Prostate gland (tissue), 2 donors: ENCODE measurements around the gene PTX4. TPM values are rescaled to one million over a fixed set of nuclear protein-coding genes. Genes with fewer than 3 reads are reported as not detected.

Experiments used
- DNase-seq: peaks from one replicate; pipeline ENCODE4 v3.0.0-alpha.2; 2019; ENCODE audit warnings: low spot score
- H3K27ac ChIP-seq, 2 donors: fragments of 200-600 bp; sonication (generic); 2 replicates each; pipeline ENCODE4 v1.5.1; 2017 to 2019
- H3K27me3 ChIP-seq: fragments of 200-600 bp; sonication (generic); replicated peaks from 2 replicates; pipeline ENCODE4 v1.5.1; 2019; ENCODE audit not compliant: insufficient read depth
- H3K36me3 ChIP-seq, 2 donors: fragments of 200-600 bp; sonication (generic); 1 replicate in 1 of 2; 2 replicates in 1 of 2; pipeline versions ENCODE4 v1.5.1 to v1.8.1; 2017 to 2019
- H3K4me1 ChIP-seq: fragments of 200-600 bp; sonication (generic); replicated peaks from 2 replicates; pipeline ENCODE4 v1.5.1; 2019
- H3K4me3 ChIP-seq, 2 donors: fragments of 200-600 bp; sonication (generic); 2 replicates each; pipeline ENCODE4 v1.5.1; 2017 to 2019
- H3K9me3 ChIP-seq: fragments of 200-600 bp; sonication (generic); 2 replicates; pipeline ENCODE4 v1.5.1; 2017
- POLR2A ChIP-seq: fragments of 450-650 bp; IDR thresholded peaks from one replicate; pipeline ENCODE4 v1.6.1; 2016; ENCODE audit warnings: antibody characterized with exemption, mild to moderate bottlenecking
- POLR2AphosphoS5 ChIP-seq: sonication (generic); formaldehyde crosslinking; IDR thresholded peaks from one replicate; pipeline ENCODE4 v1.6.1; 2017; ENCODE audit warnings: antibody characterized with exemption
- whole genome bisulfite sequencing: methylation state at CpG from one replicate; pipeline ENCODE4 v1.1.5; 2018; 5-methylcytosine and 5-hydroxymethylcytosine counted together
- intact Hi-C: fragments of 100-400 bp; cut with DNase I; formaldehyde crosslinking; loops from one replicate; pipeline ENCODE4 v1.14.2; 2022
- total RNA-seq, 2 donors: library from RNA; depleted of rRNA; stranded (reverse); fragments of >200 nt; gene quantifications; one replicate each; pipeline ENCODE4 v1.1.0, GENCODE V29; 2016
- TF ChIP-seq, protein P1 (sequence below), 4 experiments: fragments of 200-600 bp in 2 of 4; fragments of 450-650 bp in 2 of 4; sonication (generic) in 2 of 4; IDR thresholded peaks; 1 replicate in 3 of 4; 2 replicates in 1 of 4; pipeline ENCODE4 v1.5.1; 2016 to 2019; ENCODE audit warnings: antibody characterized with exemption in 4 of 4, mild to moderate bottlenecking in 2 of 4, moderate library complexity in 2 of 4

The PTX4 gene
- total RNA-seq, 2 donors from 2014 or later, result 2.2 TPM; not detected in 1

DNA sequence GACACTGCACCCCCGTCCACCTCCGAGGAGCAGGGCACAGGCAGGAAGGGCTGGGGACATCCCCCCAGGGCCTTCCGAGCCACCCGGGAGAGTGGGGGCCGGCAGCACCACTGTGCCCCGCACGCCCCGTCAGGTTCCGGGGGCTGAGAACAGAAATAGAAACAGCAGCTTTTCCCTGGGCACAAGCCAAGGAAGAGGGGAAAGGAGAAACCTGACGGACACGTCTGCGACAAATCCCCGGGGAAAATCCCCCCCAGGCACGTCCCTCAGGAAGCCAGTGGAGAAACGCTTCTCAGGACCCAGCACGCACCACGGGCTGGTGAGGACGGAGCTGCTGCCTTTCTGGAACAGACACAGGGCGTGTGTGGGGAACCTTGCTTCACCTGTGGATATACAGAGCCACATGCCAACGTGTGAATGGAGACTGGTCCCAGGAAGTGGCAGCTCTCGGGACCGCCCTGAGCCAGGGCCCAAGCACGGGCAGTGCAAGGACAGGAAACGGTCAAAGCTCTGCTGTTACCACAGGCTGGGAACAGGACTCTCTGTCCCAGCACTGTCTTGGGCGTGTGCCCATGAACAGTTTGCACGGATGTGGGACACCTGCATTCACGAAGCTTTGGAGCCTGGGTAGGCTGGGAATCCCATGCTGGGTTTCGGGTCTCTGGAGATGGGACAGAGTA lies 43.5 kb upstream of the PTX4 start:
- H3K27ac ChIP-seq, result peak overlapping the region; percentile 81 to 87
- intact Hi-C loops, result loop anchor here (5.0 kb wide), 1 partner anchor 80 kb away; the partner anchor contains the start of genes CRAMP1 and IFT140
- H3K9me3 ChIP-seq, result no peaks in the 10 kb centered on the region
- TF ChIP-seq, protein P1, sequence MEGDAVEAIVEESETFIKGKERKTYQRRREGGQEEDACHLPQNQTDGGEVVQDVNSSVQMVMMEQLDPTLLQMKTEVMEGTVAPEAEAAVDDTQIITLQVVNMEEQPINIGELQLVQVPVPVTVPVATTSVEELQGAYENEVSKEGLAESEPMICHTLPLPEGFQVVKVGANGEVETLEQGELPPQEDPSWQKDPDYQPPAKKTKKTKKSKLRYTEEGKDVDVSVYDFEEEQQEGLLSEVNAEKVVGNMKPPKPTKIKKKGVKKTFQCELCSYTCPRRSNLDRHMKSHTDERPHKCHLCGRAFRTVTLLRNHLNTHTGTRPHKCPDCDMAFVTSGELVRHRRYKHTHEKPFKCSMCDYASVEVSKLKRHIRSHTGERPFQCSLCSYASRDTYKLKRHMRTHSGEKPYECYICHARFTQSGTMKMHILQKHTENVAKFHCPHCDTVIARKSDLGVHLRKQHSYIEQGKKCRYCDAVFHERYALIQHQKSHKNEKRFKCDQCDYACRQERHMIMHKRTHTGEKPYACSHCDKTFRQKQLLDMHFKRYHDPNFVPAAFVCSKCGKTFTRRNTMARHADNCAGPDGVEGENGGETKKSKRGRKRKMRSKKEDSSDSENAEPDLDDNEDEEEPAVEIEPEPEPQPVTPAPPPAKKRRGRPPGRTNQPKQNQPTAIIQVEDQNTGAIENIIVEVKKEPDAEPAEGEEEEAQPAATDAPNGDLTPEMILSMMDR (IDR thresholded peaks at IDR 0.05), result no peak
- TF ChIP-seq POLR2A, result peak; percentile 5
- TF ChIP-seq POLR2AphosphoS5, result peak; percentile 91
- H3K27me3 ChIP-seq, result no peaks in the 10 kb centered on the region
- peaks cover 0 to 3% of the 10 kb centered on the region in 2 donors for H3K36me3 ChIP-seq
- no peaks in the 10 kb centered on the region for H3K4me1 ChIP-seq
- whole genome bisulfite sequencing, result 9% methylated on average over 28 of the region's 28 CpGs
- DNase-seq, result peak; percentile 85
- peak overlapping the region in 1 of 2 donors; percentile 2 for H3K4me3 ChIP-seq

DNA sequence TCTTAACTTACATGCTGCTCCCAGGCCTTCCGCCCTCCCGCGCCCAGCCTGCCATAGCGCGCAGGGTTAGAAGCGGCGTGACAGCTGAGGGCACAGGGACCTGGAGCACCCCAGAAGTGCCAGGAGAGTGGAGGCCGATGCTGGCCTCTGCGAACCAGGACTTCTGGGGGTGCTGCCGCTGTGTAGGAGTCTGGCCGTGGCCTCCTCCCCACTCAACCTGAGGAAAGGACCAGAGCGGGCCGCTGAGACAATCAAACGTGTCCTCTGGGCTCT lies 42.8 kb upstream of the PTX4 start:
- H3K27me3 ChIP-seq, result no peaks in the 10 kb centered on the region
- WGBS, result 77% methylated on average over 12 of the region's 14 CpGs
- TF ChIP-seq POLR2AphosphoS5 (no peak), POLR2A (no peak)
- TF ChIP-seq, protein P1 (IDR thresholded peaks at IDR 0.05), result no peak
- no peaks in the 10 kb centered on the region for H3K4me1 ChIP-seq
- DNase-seq, result no peak
- no peaks in the 10 kb centered on the region for H3K9me3 ChIP-seq
- no peak overlapping the region for H3K4me3 ChIP-seq
- H3K27ac ChIP-seq, result peak overlapping the region; percentile 81 to 87
- intact Hi-C loops, result loop anchor here (5.0 kb wide), 1 partner anchor 81 kb away; the partner anchor contains the start of genes CRAMP1 and IFT140
- H3K36me3 ChIP-seq, result no peaks in the 10 kb centered on the region

- WGBS, result 42% methylated on average over 35 of the region's 35 CpGs
- H3K27ac ChIP-seq, result peak overlapping the region; percentile 81 to 87
- peak; percentile 54 for TF ChIP-seq POLR2AphosphoS5
- TF ChIP-seq POLR2A, result no peak
- no peaks in the 10 kb centered on the region for H3K9me3 ChIP-seq
- H3K27me3 ChIP-seq, result no peaks in the 10 kb centered on the region
- no peak overlapping the region for H3K4me3 ChIP-seq
- peak; percentile 21 for DNase-seq
- H3K4me1 ChIP-seq, result no peaks in the 10 kb centered on the region
- intact Hi-C loops, result loop anchor here (5.0 kb wide), 1 partner anchor 81 kb away; the partner anchor contains the start of genes CRAMP1 and IFT140
- no peaks in the 10 kb centered on the region for H3K36me3 ChIP-seq
Measured at GRCh38 chr16:1530883-1531637, 42.3 kb upstream of the PTX4 start.

DNA sequence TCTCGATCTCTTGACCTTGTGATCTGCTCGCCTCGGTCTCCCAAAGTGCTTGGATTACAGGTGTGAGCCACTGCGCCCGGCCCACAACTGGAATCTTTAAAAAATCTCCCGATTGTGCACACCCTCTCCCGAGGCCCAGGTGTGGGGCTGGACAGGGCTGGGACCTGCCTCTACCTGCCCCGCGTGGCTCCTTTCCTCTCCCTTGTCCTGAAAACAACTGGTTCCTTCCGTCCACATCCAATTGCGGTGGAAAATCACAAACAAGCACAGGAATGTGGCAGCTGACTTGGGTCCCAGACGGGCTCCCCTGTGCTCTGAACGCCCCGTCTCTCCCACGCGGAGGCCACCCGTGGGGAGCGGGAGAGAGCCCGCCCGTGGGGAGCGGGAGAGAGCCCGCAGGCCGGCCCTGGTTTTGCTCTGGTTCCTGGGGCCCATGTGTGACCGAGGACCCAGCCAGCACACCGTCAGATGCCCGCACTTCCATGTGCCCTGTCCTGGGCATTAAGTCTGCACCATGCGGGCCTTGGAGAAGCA lies 41.7 kb upstream of the PTX4 start:
- H3K27ac ChIP-seq, result peak overlapping the region; percentile 81 to 87
- WGBS, result 52% methylated on average over 27 of the region's 27 CpGs
- intact Hi-C loops, result loop anchor here (5.0 kb wide), 1 partner anchor 82 kb away; the partner anchor contains the start of genes CRAMP1 and IFT140
- H3K9me3 ChIP-seq, result no peaks in the 10 kb centered on the region
- DNase-seq, result peak; percentile 55
- H3K27me3 ChIP-seq, result no peaks in the 10 kb centered on the region
- H3K4me3 ChIP-seq, result no peak overlapping the region
- no peaks in the 10 kb centered on the region for H3K4me1 ChIP-seq
- no peaks in the 10 kb centered on the region for H3K36me3 ChIP-seq
- TF ChIP-seq POLR2A (no peak), POLR2AphosphoS5 (peak; percentile 51)

DNA sequence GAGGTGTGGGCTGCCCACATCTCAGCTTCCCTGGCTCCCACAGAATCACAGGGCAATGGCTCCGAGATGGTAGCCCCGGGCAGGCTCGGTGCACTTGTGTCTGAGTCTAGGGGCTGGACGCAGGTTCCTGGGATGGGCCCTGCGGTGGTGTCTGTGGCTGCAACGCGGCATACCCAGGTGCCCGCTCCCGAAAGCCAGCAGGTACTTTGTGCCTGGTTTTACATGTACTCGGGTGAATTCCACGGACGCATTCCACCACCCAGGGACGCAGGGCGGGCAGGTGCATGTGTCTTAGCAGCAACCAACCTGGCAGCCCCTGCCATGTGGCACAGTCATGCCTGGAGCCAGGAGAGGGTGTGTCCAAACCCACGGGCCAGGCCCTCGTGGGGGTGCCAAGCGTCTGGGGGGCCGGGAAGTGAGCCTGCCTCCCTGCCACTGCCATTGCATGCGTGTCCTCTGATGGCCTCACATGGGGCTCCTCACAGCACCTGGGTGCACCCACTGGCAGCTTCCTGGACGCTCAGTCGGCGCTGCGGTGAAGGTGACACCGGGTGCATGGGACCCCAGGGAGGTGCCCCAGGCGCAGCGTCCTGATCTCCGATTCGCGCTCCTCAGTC lies 40.3 kb upstream of the PTX4 start:
- TF ChIP-seq, protein P1 (IDR thresholded peaks at IDR 0.05), result no peak
- TF ChIP-seq POLR2AphosphoS5 (no peak), POLR2A (no peak)
- Histone ChIP-seq H3K4me3 (no peak overlapping the region), H3K27ac (no peak overlapping the region), H3K27me3 (no peaks in the 10 kb centered on the region), H3K9me3 (no peaks in the 10 kb centered on the region), H3K4me1 (no peaks in the 10 kb centered on the region), H3K36me3 (no peaks in the 10 kb centered on the region)
- no peak for DNase-seq
- intact Hi-C loops, result no loop called here
- WGBS, result 91% methylated on average over 25 of the region's 29 CpGs
